ENCODE results near the gene DPEP2NB.
"Not testable (repeated sequence)": the region's sequence is repeated elsewhere in the genome, so short reads cannot be mapped to it uniquely, and the experiment has no call there.

Gene DPEP2NB

DNA sequence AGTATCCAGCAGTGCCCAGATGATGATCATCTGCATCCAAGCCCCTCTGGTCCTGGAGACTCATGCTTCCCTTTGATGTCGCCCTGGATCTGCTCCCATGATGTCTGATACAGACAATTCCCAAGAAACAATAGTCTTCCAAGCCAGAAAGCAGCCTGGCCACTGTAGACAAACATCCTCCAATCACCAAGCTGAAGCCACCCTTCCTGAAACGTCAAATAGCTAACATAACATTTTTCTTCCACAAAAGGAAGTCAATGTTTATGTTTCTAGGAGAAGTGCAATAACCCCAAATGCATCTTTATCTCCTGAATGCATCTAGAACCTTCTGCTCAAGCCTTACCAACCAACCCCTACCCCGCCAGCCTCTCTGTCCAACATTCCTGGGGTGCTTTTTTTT is 15.3 kb downstream of the DPEP2NB start:
- H3K4me3 ChIP-seq (ENCODE audit: low read depth, low read length) = no peak overlapping the region
- DNase-seq (ENCODE audit: low read depth) = peak; percentile 18
- TF ChIP-seq, protein P1, sequence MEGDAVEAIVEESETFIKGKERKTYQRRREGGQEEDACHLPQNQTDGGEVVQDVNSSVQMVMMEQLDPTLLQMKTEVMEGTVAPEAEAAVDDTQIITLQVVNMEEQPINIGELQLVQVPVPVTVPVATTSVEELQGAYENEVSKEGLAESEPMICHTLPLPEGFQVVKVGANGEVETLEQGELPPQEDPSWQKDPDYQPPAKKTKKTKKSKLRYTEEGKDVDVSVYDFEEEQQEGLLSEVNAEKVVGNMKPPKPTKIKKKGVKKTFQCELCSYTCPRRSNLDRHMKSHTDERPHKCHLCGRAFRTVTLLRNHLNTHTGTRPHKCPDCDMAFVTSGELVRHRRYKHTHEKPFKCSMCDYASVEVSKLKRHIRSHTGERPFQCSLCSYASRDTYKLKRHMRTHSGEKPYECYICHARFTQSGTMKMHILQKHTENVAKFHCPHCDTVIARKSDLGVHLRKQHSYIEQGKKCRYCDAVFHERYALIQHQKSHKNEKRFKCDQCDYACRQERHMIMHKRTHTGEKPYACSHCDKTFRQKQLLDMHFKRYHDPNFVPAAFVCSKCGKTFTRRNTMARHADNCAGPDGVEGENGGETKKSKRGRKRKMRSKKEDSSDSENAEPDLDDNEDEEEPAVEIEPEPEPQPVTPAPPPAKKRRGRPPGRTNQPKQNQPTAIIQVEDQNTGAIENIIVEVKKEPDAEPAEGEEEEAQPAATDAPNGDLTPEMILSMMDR (conservative IDR thresholded peaks at IDR 0.05; ENCODE audit: low read depth, low read length) = no peak

DNA sequence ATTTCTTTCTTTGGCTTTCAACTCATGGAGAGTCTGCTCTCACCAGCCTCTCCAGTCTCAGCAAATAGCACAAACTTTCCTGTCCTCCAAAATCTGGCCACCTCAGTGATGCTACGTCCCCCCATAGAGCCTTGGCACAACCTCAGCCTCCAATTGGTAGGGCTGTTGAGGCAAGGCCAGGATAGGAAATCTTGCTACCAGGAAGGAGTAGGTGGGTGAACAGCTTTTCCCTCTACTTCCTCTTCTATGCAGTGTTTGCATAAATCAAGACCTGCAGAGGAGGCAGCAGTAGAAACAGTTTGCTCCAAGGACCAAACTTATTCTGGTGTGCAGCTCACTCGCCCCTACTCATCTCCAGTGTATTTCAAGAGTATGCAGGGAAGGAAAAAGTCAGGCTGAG is 15.7 kb downstream of the DPEP2NB start:
- DNase-seq (ENCODE audit: low read depth) = no peak
- TF ChIP-seq, protein P1 (conservative IDR thresholded peaks at IDR 0.05; ENCODE audit: low read depth, low read length) = no peak

DNA sequence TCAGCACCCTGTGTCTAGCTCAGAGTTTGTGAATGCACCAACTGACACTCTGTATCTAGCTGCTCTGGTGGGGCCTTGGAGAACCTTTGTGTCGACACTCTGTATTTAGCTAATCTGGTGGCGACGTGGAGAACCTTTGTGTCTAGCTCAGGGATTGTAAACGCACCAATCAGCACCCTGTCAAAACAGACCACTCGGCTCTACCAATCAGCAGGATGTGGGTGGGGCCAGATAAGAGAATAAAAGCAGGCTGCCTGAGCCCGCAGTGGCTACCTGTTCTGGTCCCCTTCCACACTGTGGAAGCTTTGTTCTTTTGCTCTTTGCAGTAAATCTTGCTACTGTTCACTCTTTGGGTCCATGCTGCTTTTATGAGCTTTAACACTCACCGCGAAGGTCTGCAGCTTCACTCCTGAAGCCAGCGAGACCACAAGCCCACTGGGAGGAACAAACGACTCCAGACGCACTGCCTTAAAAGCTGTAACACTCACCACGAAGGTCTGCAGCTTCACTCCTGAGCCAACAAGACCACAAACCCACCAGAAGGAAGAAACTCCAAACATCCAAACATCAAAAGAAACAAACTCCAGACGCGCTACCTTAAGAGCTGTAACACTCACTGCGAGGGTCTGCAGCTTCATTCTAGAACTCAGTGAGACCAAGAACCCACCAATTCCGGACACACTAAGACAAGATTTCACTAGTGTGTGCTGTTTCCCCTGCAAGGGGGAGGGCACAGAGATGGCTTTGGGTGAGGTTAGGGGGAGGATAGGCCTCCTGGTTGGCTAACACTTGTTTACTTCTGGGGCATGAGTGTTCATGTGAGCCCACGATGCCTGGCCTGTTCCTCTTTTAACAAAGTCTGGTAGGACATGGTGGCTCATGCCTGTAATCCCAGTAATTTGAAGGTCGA is 16.7 kb downstream of the DPEP2NB start, which contains the start of gene DPEP2:
Gene DPEP2, minus strand, starts transcription at position 706 of the 910 bp plus-strand sequence. CDS start 6,272 bp downstream, outside the sequence.
- H3K4me3 ChIP-seq (ENCODE audit: low read depth, low read length); DNase-seq (ENCODE audit: low read depth): not testable (repeated sequence)

More for the DNA sequence above, 15.7 kb downstream of the DPEP2NB start:
- H3K4me3 ChIP-seq (ENCODE audit: low read depth, low read length) = no peak overlapping the region

DNA sequence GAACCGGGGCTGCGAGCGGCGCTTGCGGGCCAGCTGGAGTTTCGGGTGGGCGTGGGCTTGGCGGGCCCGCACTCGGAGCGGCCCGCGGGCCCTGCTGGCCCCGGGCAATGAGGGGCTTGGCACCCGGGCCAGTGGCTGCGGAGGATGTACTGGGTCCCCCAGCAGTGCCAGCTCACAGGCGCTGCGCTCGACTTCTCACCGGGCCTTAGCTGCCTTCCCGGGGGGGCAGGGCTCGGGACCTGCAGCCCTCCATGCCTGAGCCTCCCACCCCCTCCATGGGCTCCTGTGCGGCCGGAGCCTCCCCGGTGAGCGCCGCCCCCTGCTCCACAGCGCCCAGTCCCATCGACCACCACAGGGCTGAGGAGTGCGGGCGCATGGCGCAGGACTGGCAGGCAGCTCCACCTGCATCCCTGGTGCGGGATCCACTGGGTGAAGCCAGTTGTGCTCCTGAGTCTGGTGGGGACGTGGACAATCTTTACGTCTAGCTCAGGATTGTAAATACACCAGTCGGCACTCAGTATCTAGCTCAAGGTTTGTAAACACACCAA is 17.4 kb downstream of the DPEP2NB start:
- H3K4me3 ChIP-seq (ENCODE audit: low read depth, low read length); DNase-seq (ENCODE audit: low read depth): not testable (repeated sequence)

DNA sequence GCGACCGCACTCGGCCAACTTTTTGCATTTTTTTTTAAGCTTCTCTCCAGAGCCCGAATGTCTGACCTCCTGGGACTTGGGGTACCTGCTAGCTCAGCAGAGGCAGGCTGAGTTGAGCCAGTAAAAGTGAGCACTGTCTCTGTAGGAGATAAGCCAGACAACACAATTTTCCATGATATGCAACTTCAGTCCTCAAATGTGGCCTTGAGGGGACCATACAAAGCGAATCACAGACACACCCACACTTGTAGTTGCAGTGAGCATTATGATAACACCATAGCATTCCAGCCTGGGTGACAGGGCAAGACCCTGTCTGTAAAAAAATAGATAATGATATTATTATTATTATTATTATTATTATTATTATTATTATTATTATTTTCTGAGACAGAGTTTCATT is 19.0 kb downstream of the DPEP2NB start:
- no peak overlapping the region for H3K4me3 ChIP-seq (ENCODE audit: low read depth, low read length)
- DNase-seq (ENCODE audit: low read depth) = no peak
- TF ChIP-seq, protein P1 (conservative IDR thresholded peaks at IDR 0.05; ENCODE audit: low read depth, low read length) = no peak

DNA sequence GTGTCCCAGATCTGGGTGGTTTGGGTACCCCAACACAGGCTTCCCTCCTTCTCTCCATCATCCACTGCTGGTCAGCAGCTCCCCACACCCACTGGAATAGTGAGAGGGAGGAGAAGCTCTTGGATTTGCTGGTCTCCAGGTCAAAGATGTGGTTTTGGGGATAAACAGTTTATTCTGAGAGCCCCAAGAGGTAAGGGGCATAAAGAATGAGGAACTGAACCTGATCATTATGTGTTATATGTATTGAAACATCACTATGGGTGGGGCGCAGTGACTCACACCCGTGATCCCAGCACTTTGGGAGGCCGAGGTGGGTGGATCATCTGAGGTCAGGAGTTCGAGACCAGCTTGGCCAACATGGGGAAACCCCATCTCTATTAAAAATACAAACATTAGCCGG is 20.3 kb downstream of the DPEP2NB start:
- no peak for DNase-seq (ENCODE audit: low read depth)
- no peak overlapping the region for H3K4me3 ChIP-seq (ENCODE audit: low read depth, low read length)

DNA sequence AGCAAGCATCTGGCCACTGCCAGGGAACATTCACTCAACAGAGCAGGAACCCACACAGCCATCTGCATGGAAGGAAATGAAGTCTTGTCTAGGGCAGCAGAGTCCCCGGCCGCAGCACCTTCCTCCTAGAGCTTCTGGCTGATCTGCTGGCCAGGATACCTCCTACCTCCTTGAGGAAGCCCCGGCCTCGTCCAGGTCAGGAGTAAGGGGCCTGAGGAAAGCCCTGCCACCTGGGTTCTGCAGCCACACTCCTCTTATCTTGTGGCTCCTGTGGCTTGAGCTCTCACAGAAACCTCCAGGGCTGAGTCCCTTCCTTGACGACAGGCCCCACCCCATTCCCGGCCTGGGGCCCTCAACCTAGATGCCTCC is 21.7 kb downstream of the DPEP2NB start:
- not testable (repeated sequence) for H3K4me3 ChIP-seq (ENCODE audit: low read depth, low read length); DNase-seq (ENCODE audit: low read depth)

More for the DNA sequence above, 20.3 kb downstream of the DPEP2NB start:
- TF ChIP-seq, protein P1 (conservative IDR thresholded peaks at IDR 0.05; ENCODE audit: low read depth, low read length) = no peak

DNA sequence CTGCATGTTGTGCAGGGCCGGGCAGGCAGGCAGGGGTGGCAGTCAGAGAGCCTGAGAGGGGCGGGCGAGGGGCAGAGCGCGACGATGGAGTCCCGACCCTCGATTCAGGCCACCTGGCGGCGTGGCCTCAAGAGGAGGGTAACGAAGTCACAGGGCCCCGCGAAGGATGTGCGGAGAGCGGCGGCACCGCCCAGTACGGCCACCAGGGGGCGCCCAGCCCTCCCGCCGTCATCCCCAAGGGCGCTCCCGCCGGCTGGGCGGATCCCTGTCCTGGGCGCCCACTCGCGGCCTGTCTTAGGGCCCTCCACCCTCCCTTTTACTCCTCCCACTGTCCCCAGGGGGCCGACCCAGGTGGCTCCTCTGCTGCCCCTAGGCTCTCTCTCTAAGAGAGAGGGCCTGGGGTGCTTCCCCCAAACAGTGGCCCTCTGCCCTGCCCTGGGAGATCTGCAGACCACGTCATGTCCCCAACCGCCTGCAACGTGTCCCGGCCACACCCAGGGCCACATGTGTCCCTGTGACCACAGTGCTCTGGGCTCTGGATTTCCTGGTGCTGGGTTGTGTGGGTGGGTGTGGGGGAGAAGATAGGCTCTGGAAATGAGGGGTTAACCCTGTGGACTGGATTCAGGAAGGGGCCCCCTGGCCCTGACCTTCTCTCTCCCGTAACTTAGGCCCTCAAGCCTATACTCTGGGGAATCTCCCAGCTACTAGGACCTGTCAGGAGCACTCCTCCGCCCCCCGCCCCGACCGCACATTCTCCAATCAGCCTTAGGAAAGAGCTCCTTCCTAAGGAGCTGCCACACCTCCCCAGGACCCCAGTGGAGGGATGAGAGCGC is 22.3 kb downstream of the DPEP2NB start:
- TF ChIP-seq, protein P1 (conservative IDR thresholded peaks at IDR 0.05; ENCODE audit: low read depth, low read length) = peak; percentile 73
- DNase-seq (ENCODE audit: low read depth) = peak; percentile 74
- peak overlapping the region; percentile 38 for H3K4me3 ChIP-seq (ENCODE audit: low read depth, low read length)

All from choroid plexus epithelial cell (primary cell).